ENCODE measurements around the gene BCL6. TPM values are rescaled to one million over a fixed set of nuclear protein-coding genes. Genes with fewer than 3 reads are reported as not detected.

BCL6 gene
- total RNA-seq, 1 donor from 2014 or later, result 2.5 TPM

DNA sequence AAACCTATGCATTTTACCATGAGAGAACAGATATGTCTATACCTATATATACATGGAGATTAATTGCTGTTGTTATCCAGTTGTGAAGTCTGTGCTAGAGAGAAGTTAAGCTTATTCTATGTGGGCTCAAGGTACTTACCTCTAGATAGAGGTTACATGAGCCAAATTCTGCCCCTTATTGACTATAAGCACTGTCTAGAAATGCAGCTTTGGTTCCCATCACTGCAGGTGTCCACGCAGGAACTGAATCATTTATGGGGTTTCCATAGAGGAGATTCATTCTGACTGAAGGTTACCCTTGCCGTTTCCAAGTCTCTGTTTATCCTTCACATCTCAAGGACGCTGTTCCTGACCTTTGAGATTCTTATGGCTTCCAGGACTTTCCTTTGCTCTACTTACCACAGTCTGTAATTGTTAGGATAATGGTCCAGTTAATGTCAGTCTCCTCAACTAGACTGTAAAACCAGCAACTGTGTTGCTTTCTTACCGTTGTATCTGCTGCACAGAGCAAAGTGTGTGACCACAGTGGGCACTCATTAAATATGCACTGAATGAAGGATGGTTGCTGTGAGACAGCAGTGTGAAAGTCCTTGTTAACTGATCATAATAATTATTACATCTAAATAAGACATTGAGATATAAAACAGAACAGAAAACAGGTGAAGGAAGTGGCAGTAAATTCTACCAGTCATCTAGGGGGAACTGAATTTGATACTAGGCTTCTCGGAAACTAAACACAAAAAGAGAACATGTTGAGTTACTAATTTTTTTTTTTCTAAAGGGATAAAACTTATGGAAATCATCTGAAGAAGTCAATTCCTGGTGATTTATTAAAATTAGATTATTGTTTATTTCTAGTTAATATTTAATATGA lies 44.0 kb upstream of the BCL6 start:
- Mint-ChIP-seq H3K4me3 (ENCODE audit: unreplicated experiment) (no peak overlapping the region), H3K27me3 (ENCODE audit: unreplicated experiment) (no peaks in the 10 kb centered on the region)

DNA sequence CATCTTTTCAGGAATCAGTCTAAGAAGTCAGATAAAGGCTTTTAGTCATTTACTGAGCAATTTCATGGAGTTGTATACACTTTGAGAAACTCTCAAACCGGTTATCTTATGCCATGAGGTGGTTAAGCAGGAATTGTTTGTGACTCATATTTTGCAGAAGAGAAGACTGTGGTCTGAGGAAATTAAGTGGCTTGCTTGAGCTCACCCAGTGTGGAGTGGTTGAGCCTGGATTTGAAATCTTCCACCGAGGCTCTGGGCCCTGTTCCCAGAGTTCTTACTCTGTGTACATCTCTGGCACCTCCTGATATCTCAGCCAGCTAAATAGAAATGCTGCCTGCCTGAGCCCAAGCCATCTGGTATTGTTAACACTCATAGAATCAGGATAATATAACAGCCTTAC lies 37.8 kb upstream of the BCL6 start:
- Mint-ChIP-seq H3K27me3 (ENCODE audit: unreplicated experiment) (no peaks in the 10 kb centered on the region), H3K4me3 (ENCODE audit: unreplicated experiment) (no peak overlapping the region), H3K4me1 (ENCODE audit: low read depth, unreplicated experiment) (no peaks in the 10 kb centered on the region), H3K9me3 (ENCODE audit: unreplicated experiment) (no peaks in the 10 kb centered on the region), H3K36me3 (ENCODE audit: unreplicated experiment) (no peaks in the 10 kb centered on the region), H3K27ac (ENCODE audit: unreplicated experiment) (no peak overlapping the region)
- DNase-seq, result no peak
- TF ChIP-seq, protein P1, sequence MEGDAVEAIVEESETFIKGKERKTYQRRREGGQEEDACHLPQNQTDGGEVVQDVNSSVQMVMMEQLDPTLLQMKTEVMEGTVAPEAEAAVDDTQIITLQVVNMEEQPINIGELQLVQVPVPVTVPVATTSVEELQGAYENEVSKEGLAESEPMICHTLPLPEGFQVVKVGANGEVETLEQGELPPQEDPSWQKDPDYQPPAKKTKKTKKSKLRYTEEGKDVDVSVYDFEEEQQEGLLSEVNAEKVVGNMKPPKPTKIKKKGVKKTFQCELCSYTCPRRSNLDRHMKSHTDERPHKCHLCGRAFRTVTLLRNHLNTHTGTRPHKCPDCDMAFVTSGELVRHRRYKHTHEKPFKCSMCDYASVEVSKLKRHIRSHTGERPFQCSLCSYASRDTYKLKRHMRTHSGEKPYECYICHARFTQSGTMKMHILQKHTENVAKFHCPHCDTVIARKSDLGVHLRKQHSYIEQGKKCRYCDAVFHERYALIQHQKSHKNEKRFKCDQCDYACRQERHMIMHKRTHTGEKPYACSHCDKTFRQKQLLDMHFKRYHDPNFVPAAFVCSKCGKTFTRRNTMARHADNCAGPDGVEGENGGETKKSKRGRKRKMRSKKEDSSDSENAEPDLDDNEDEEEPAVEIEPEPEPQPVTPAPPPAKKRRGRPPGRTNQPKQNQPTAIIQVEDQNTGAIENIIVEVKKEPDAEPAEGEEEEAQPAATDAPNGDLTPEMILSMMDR (IDR thresholded peaks at IDR 0.05; ENCODE audit: partially characterized antibody, unreplicated experiment), result no peak

More for the DNA sequence above, 44.0 kb upstream of the BCL6 start:
- Mint-ChIP-seq H3K27ac (ENCODE audit: unreplicated experiment) (no peak overlapping the region), H3K9me3 (ENCODE audit: unreplicated experiment) (peaks cover 1% of the 10 kb centered on the region), H3K4me1 (ENCODE audit: low read depth, unreplicated experiment) (no peaks in the 10 kb centered on the region), H3K36me3 (ENCODE audit: unreplicated experiment) (peaks cover 4% of the 10 kb centered on the region)
- no peak for DNase-seq
- TF ChIP-seq, protein P1 (IDR thresholded peaks at IDR 0.05; ENCODE audit: partially characterized antibody, unreplicated experiment), result no peak

- no peaks in the 10 kb centered on the region for H3K4me1 Mint-ChIP-seq (ENCODE audit: low read depth, unreplicated experiment)
- H3K36me3 Mint-ChIP-seq (ENCODE audit: unreplicated experiment), result no peaks in the 10 kb centered on the region
These were observed 36.7 kb upstream of the BCL6 start for GRCh38 chr3:187782006-187782405.

GRCh38 chr3:187781001-187781400 lies 35.7 kb upstream of the BCL6 start:
- H3K4me3 Mint-ChIP-seq (ENCODE audit: unreplicated experiment), result no peak overlapping the region
- H3K36me3 Mint-ChIP-seq (ENCODE audit: unreplicated experiment), result no peaks in the 10 kb centered on the region
- no peaks in the 10 kb centered on the region for H3K9me3 Mint-ChIP-seq (ENCODE audit: unreplicated experiment)
- no peak for DNase-seq
- no peak overlapping the region for H3K27ac Mint-ChIP-seq (ENCODE audit: unreplicated experiment)
- H3K4me1 Mint-ChIP-seq (ENCODE audit: low read depth, unreplicated experiment), result no peaks in the 10 kb centered on the region
- H3K27me3 Mint-ChIP-seq (ENCODE audit: unreplicated experiment), result no peaks in the 10 kb centered on the region
- TF ChIP-seq, protein P1 (IDR thresholded peaks at IDR 0.05; ENCODE audit: partially characterized antibody, unreplicated experiment), result no peak

More at GRCh38 chr3:187782006-187782405, 36.7 kb upstream of the BCL6 start:
- Mint-ChIP-seq H3K27me3 (ENCODE audit: unreplicated experiment) (no peaks in the 10 kb centered on the region), H3K4me3 (ENCODE audit: unreplicated experiment) (no peak overlapping the region), H3K27ac (ENCODE audit: unreplicated experiment) (no peak overlapping the region), H3K9me3 (ENCODE audit: unreplicated experiment) (no peaks in the 10 kb centered on the region)
- TF ChIP-seq, protein P1 (IDR thresholded peaks at IDR 0.05; ENCODE audit: partially characterized antibody, unreplicated experiment), result no peak
- no peak for DNase-seq

- Mint-ChIP-seq H3K36me3 (ENCODE audit: unreplicated experiment) (no peaks in the 10 kb centered on the region), H3K27me3 (ENCODE audit: unreplicated experiment) (no peaks in the 10 kb centered on the region), H3K9me3 (ENCODE audit: unreplicated experiment) (no peaks in the 10 kb centered on the region), H3K4me1 (ENCODE audit: low read depth, unreplicated experiment) (no peaks in the 10 kb centered on the region), H3K4me3 (ENCODE audit: unreplicated experiment) (no peak overlapping the region), H3K27ac (ENCODE audit: unreplicated experiment) (no peak overlapping the region)
- TF ChIP-seq, protein P1 (IDR thresholded peaks at IDR 0.05; ENCODE audit: partially characterized antibody, unreplicated experiment), result no peak
- DNase-seq, result no peak
These were observed 33.5 kb upstream of the BCL6 start for GRCh38 chr3:187778726-187779125.
